Raji (cell line): ENCODE measurements around the gene HOXB6.

Experiments
- POLR2A ChIP-seq: IDR thresholded peaks from 2 replicates; pipeline ENCODE4 v1.6.1; 2011; ENCODE audit warnings: low read depth, low read length, control low read depth; ENCODE audit not compliant: insufficient read depth

Gene HOXB6

GRCh38 chr17:48639982-48640857, 35.4 kb upstream of the HOXB6 start:
- no peak for TF ChIP-seq POLR2A

DNA sequence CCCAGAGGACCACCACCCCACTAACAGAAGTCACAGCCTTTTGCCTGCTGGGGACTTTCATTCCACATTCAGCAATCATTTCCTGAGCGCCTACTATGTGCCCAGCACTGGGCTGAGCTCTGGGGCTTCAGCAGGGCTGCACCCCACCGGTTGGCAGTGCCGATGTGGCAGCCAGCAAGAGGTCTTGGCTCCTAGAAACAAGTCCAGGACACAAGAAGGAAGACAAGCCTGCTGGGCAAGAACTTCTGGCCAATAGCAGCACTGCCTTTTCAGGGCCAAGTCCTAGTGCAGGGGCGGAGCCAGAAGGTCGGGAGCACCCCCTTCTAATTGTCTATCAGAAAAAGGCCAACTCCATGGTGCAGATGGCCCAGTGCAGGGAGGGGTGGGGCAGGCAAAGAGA, 34.4 kb upstream of the HOXB6 start:
- TF ChIP-seq POLR2A = no peak

DNA sequence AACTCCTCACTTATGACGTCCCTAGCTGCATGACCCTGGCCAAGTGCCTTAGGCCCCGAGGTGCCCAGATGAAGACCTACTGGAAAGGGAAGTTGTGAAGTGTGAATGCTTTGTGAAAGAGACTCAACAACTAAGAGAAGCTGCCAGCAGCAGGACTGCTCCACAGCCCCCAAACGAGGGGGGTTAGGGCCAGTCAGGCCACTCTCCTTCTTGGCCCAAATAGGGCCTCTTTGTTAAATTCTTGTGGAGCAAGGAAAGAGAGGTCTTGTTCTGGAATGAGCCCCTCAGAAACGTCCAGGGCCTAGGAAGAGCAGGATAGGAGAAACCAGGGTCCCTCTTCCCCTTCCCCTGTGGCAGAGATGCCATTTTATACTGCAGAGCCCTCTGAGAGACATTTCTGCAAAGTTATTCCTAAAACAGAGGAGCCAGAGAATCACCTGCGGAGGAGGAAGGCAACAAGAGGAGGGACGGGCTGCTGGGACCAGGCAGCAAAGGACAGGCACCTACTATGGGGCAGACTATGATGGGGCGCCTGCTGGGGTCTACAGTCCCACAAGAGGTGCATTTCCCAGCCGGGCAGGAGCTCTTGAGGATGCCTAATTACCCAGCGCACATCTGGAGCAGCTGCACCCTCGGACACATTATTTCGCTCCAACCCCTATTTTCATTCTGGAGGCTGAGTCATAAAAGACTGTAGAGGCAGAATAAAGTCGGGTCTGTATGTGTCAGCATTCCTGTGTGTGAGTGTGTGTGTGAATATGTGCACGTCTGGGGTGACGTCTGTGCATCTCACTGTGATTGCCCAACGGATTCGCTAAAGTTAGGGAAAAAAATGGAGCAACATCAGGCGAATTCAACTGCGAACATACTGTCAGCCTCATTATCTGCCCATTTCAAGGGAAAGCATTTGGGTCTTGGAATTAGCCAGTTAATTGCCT, 32.8 kb upstream of the HOXB6 start:
- TF ChIP-seq POLR2A = no peak

DNA sequence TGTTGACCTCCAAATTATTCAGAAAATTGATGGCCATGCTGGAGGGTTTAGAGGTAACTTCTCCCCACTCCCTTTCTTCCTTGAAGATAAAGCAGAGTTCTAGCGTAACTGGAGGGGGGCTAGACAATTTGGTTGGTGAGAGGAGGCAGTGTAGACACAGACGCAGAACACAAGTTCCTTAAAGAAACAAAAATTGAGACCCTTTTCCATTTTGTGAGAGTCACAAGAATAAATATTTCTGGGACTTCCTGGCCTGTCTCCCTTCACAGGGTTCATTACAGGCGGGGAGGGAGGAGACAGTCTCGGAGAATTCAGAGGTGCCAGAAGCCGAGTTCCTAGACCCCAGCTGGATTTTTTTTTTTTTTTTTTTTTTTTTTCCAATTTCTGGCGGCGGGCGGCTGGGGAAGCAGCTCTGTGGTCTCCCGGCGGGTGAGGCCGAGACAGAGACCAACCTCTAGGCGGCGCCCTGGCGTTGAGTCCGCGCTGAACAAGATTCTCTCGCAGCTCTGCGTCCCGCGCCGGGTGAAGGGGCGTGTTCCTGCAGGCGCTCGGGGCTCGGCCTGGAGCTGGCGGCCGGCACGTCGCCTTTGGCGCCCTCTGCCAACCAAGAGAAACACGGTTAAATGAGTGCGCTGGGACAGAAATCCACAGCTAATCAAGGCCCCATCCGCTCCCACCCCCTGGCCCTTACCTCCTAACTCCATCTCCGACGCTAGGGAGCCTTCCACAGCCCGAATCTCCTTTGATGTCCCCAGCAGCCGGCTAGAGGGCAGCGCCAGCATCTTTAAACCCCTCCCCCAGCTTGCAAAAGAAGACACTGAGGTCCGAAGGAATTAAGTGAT, 31.6 kb upstream of the HOXB6 start:
- TF ChIP-seq POLR2A = no peak

DNA sequence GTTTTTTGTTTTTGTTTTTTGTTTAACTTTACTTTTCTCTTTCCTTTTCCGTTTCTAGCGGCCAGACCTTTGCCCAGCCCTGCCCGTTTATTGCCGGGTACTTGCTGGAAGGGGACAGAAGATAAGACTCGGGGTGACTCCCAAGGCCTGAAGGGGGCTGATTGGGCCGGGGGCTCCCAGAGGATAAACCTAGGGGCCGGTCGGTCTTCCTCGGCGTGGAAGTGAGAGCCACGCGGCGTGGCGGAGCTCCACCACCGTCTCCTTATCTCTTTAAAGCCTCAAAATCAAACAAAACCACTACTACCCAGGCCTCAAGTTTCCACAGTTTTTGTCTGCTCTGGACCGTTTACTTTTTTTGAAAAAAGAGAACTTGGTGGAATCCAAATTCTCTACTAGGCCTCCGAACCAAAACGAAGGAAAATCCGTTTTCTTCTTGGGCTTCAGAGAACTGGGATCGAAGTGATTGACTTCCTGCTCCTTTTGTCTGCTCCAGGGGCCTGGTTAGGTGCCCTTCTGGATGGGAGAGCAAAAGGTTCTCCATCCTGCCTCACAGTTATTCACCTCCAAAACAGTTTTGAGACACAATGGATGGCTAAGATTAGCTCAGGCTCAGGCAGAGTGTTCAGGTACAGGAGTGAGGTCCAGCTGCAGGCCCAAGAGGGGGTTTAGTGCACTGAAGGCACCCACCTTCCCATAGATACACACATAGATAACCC, 29.9 kb upstream of the HOXB6 start:
- no peak for TF ChIP-seq POLR2A

GRCh38 chr17:48633266-48633677, 28.5 kb upstream of the HOXB6 start:
- no peak for TF ChIP-seq POLR2A

- no peak for TF ChIP-seq POLR2A
Measured at GRCh38 chr17:48632579-48633265, 27.9 kb upstream of the HOXB6 start.

DNA sequence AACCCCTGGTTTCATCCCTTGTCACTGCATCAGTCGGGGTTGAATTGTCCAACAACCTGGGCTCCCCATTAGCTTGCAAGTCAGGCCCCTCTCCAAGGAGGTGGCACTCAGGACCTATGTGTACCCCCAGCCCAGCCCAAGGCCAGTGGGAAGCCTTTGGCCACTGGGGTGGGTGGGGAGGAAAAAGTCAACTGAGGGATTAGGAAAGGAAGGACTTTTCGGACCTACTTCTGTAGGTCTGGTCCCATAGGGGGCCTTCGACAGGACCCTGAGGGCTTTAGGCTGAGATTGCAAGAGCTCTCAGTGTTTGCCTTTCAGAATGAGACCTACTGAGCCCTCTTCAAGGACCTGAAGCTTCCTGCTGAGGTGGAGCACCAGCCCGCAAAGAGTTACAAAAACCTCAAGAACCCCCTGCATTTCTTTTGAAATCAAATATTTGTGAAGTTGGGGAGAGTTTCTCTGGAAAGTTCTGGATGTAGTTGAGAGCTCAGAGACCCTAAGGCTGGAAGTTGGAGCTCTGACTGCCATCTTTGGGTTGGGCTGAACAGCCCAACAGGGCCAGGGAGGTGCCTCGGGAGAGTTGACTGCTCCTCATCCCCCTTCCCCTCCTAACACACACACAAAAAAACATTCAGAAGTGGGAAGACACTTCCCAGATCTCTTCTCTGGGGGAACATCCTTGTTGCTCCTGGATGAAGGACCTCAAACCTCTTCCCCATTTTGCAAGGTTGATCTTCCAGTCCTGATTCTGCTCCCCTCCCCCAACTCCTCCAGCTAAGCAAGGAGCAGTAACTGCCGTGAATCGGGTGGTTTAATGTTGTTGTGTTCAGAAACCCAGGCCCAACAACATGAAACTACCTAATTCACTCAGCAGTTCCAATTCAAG, 27.1 kb upstream of the HOXB6 start:
- no peak for TF ChIP-seq POLR2A

DNA sequence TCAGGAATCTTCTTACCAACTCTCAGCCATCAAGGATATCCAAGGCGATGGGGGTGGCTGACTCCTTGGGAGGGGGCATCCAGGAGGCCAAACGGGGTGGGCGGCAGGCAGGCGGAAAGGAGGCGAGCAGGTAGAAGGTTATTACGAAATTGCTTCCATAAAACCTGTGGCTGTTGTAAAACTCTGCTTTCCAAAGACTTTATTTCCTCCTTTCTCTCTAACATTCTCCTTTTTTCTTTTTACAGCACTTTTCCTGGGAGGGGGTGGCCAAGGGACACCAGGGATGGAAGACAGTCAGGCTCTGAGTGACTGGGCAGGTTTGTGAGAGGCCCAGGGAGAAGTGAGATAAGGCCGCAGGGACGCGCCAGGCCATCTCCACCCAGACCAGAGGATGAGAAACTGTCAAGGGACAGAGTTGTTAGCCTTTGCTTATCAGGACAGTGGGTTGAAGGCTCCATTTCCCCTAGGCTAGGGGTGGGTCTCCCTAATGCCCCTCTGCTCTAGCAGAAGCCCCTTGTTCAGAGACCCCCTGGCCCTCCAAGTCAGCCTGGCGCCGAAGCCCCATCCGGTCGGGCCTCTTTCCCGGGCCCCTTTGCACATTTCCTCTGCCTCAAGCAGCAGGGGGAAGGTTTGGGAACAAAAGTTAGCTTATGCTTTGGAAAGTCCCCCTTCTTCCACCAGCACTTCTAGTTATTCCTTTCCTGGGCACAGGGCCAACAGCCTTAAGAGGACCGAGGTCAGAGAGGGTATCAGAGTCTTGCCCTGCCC, 26.3 kb upstream of the HOXB6 start:
- no peak for TF ChIP-seq POLR2A

DNA sequence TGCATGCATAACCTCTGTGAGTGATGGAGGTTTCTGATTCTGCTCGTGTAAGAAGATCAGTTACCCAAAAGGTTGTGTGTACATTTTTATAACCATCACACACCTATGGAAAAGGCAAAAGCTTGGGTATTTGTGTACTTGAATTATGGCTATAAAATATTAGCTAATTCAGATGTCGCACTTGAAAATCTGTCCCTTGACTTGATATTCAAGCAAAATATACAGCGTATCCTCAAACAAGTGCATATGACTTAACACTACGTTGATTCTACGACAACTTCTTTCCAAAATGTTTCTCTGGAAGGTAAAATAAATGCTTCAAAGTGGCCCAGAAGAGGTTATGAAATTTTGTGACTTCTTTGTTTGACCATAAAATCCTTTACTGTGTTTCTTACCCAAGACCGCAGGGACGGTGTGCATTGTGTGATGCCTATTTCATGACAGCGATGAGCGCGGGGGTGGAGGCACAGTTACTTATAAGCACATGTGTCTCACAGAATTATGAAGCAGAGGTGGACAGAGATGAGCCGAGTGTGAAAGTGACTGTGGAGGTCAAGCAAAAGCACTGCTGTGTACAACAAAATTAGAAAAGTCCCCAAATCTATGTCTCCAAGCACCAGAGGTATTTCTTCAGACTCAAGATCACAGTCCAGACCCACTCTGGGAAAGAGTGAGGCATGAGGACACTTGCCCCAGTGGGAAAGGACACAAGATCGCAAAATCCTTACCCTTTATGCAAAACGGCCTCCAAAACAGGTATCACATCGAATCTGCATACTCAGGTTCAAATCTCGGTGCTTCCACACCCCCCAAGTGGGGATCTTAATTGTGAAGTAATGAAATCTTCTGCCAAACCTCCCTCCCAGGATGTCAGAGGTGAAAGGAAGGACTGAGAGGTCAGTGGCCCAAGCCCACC, 25.5 kb upstream of the HOXB6 start:
- no peak for TF ChIP-seq POLR2A

GRCh38 chr17:48629411-48629759, 24.6 kb upstream of the HOXB6 start:
- no peak for TF ChIP-seq POLR2A
